ENCODE measurements around the gene CABP2.
"Not testable (repeated sequence)": the region's sequence is repeated elsewhere in the genome, so short reads cannot be mapped to it uniquely, and the experiment has no call there.

The CABP2 gene

DNA sequence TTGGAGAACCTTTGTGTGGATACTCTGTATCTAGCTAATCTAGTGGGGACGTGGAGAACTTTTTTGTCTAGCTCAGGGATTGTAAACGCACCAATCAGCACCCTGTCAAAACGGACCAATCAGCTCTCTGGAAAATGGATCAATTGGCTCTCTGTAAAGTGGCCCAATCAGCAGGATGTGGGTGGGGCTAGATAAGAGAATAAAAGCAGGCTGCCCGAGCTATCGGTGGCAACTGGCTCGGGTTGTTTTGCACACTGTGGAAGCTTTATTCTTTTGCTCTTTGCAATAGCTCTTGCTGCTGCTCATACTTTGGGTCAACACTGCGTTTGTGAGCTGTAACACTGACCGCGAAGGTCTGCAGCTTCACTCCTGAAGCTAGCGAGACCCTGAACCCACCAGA lies 46.6 kb downstream of the CABP2 start:
- DNase-seq (ENCODE audit: low spot score), result not testable (repeated sequence)

DNA sequence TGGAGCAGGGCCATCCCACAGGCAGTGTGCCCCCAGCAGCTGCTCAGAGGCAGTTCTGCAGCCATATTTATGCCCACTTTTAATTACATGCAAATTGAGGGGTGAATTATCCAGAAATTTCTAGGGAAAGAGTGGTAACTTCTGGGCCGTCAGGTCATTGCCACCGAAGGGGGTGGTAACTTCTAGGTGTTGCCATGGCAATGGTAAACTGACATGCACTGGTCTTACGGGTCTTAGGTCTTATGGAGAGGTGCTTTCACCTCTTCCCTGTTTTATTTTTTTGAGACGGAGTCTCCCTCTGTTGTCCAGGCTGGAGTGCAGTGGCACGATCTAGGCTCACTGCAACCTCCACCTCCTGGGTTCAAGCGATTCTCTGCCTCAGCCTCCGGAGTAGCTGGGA lies 50.4 kb downstream of the CABP2 start:
- no peak for DNase-seq (ENCODE audit: low spot score)

GRCh38 chr11:67470337-67471002 lies 52.8 kb downstream of the CABP2 start:
- no peak for DNase-seq (ENCODE audit: low spot score)

- DNase-seq (ENCODE audit: low spot score), result no peak
These were observed 53.8 kb downstream of the CABP2 start for GRCh38 chr11:67469508-67469811.
